Fibroblast of lung (primary cell): ENCODE results near the gene PLK1. TPM values are rescaled to one million over a fixed set of nuclear protein-coding genes. Genes with fewer than 3 reads are reported as not detected.
"Not testable (repeated sequence)": the region's sequence is repeated elsewhere in the genome, so short reads cannot be mapped to it uniquely, and the experiment has no call there.

Source experiments
- DNase-seq, 2 donors: peaks; one replicate each; pipeline versions ENCODE4 v3.0.0 to v3.0.0-alpha.2; 2010; ENCODE audit warnings: low read depth in 2 of 2
- H2AFZ ChIP-seq: 2 replicates; pipeline ENCODE4 v1.5.1; 2012; ENCODE audit warnings: low read length, control low read depth, inconsistent platforms
- H3K27ac ChIP-seq: 2 replicates; pipeline ENCODE4 v1.5.1; 2011; ENCODE audit warnings: low read length, control low read depth; ENCODE audit not compliant: insufficient read depth
- H3K27me3 ChIP-seq: 2 replicates; pipeline ENCODE4 v1.5.1; 2011; ENCODE audit warnings: mild to moderate bottlenecking, low read length; ENCODE audit not compliant: control insufficient read depth, insufficient read depth
- H3K36me3 ChIP-seq: 2 replicates; pipeline ENCODE4 v1.5.1; 2011; ENCODE audit warnings: low read length; ENCODE audit not compliant: control insufficient read depth, insufficient read depth
- H3K4me1 ChIP-seq: 2 replicates; pipeline ENCODE4 v1.5.1; 2011; ENCODE audit warnings: low read length; ENCODE audit not compliant: control insufficient read depth, insufficient read depth; ENCODE audit errors: extremely low read depth
- H3K4me2 ChIP-seq: 2 replicates; pipeline ENCODE4 v1.5.1; 2011; ENCODE audit warnings: low read length, control low read depth; ENCODE audit not compliant: insufficient read depth; ENCODE audit errors: extremely low read depth
- H3K4me3 ChIP-seq, 4 experiments: fragments of 200-600 bp in 1 of 4; sonication (generic) in 1 of 4; replicated peaks in 1 of 4; 2 replicates each; pipeline ENCODE4 v1.5.1; 2011 to 2016; ENCODE audit warnings: low read length in 4 of 4, low read depth in 3 of 4, mild to moderate bottlenecking in 3 of 4, control low read depth in 2 of 4, inconsistent platforms in 1 of 4, mixed read lengths in 1 of 4; ENCODE audit not compliant: insufficient read depth in 1 of 4; ENCODE audit errors: control extremely low read depth in 1 of 4
- H3K79me2 ChIP-seq: 2 replicates; pipeline ENCODE4 v1.5.1; 2012; ENCODE audit warnings: mild to moderate bottlenecking, low read length, inconsistent platforms; ENCODE audit not compliant: control insufficient read depth, insufficient read depth
- H3K9ac ChIP-seq: 2 replicates; pipeline ENCODE4 v1.5.1; 2011; ENCODE audit warnings: mild to moderate bottlenecking, low read length, control low read depth; ENCODE audit not compliant: insufficient read depth
- H3K9me3 ChIP-seq: 2 replicates; pipeline ENCODE4 v1.5.1; 2012; ENCODE audit warnings: low read depth, low read length; ENCODE audit not compliant: control insufficient read depth, insufficient read depth
- H4K20me1 ChIP-seq: 2 replicates; pipeline ENCODE4 v1.5.1; 2011; ENCODE audit warnings: low read length; ENCODE audit not compliant: control insufficient read depth, insufficient read depth; ENCODE audit errors: extremely low read depth
- CTCF ChIP-seq, 2 donors: IDR thresholded peaks in 1 of 2; conservative IDR thresholded peaks in 1 of 2; 1 replicate in 1 of 2; 2 replicates in 1 of 2; pipeline ENCODE4 v1.5.1; 2011 to 2012; ENCODE audit warnings: low read length in 2 of 2, control low read depth in 1 of 2, inconsistent platforms in 1 of 2, low read depth in 1 of 2, mild to moderate bottlenecking in 1 of 2
- EZH2 ChIP-seq: IDR thresholded peaks from 2 replicates; pipeline ENCODE4 v1.5.1; 2012; ENCODE audit warnings: low read length, control low read depth, mild to moderate bottlenecking; ENCODE audit errors: missing control alignments
- polyA plus RNA-seq, 2 donors: library from polyadenylated mRNA; depleted of rRNA in 1 of 2; stranded (reverse) in 1 of 2; unstranded in 1 of 2; fragments of >200 nt; gene quantifications; 2 replicates each; pipeline ENCODE4 v1.2.1, GENCODE V29; 2011 to 2012; ENCODE audit warnings: missing spikeins in 1 of 2
- total RNA-seq: library from RNA; depleted of rRNA; stranded (reverse); fragments of >200 nt; gene quantifications from 2 replicates; pipeline ENCODE4 v1.2.1, GENCODE V29; 2014

PLK1 gene
- total and polyA plus RNA-seq, 2 donors (not counting 1 experiment from before 2014, with no cell fraction given) = 6.3 to 16.2 TPM

- Histone ChIP-seq H3K9me3 (no peaks in the 10 kb centered on the region), H3K27ac (no peak overlapping the region), H2AFZ (no peak overlapping the region), H3K79me2 (no peaks in the 10 kb centered on the region), H3K36me3 (no peaks in the 10 kb centered on the region), H3K4me2 (no peak overlapping the region), H3K4me1 (no peaks in the 10 kb centered on the region), H4K20me1 (no peaks in the 10 kb centered on the region), H3K4me3 (no peak overlapping the region), H3K9ac (no peak overlapping the region), H3K27me3 (no peaks in the 10 kb centered on the region)
- no peak for TF ChIP-seq CTCF (conservative IDR thresholded peaks at IDR 0.05 in 1 of 2, IDR thresholded peaks at IDR 0.05 in 1 of 2; ENCODE audit: low read depth in 1 of 2, low read length in 2 of 2)
- TF ChIP-seq EZH2 = no peak
- DNase-seq = no peak
These were observed 49.4 kb downstream of the PLK1 start for GRCh38 chr16:23728112-23728477.

- Histone ChIP-seq H3K9me3 (no peaks in the 10 kb centered on the region), H3K4me2 (no peak overlapping the region), H3K9ac (no peak overlapping the region), H3K36me3 (no peaks in the 10 kb centered on the region), H3K4me3 (no peak overlapping the region), H2AFZ (peak overlapping the region; percentile 10), H3K79me2 (no peaks in the 10 kb centered on the region), H3K4me1 (no peaks in the 10 kb centered on the region), H3K27ac (no peak overlapping the region), H4K20me1 (no peaks in the 10 kb centered on the region), H3K27me3 (no peaks in the 10 kb centered on the region)
- DNase-seq = peak; percentile 17 to 90
- TF ChIP-seq EZH2 = no peak
These were observed 51.1 kb downstream of the PLK1 start for GRCh38 chr16:23729503-23730424.

GRCh38 chr16:23734176-23734893 lies 55.6 kb downstream of the PLK1 start:
- Histone ChIP-seq H2AFZ (peak overlapping the region; percentile 26), H3K36me3 (no peaks in the 10 kb centered on the region), H3K4me3 (no peak overlapping the region), H3K27me3 (no peaks in the 10 kb centered on the region), H3K27ac (no peak overlapping the region), H3K79me2 (no peaks in the 10 kb centered on the region), H3K9me3 (no peaks in the 10 kb centered on the region), H3K9ac (no peak overlapping the region), H3K4me2 (peak overlapping the region; percentile 71), H4K20me1 (no peaks in the 10 kb centered on the region), H3K4me1 (no peaks in the 10 kb centered on the region)
- DNase-seq = no peak
- TF ChIP-seq CTCF (conservative IDR thresholded peaks at IDR 0.05 in 1 of 2, IDR thresholded peaks at IDR 0.05 in 1 of 2; ENCODE audit: low read depth in 1 of 2, low read length in 2 of 2) (no peak), EZH2 (no peak)

GRCh38 chr16:23737423-23738028 lies 58.8 kb downstream of the PLK1 start:
- not testable (repeated sequence) for H3K9me3 ChIP-seq, H3K79me2 ChIP-seq, H3K9ac ChIP-seq, H3K4me1 ChIP-seq, H2AFZ ChIP-seq, H3K4me3 ChIP-seq, H3K27ac ChIP-seq, DNase-seq, H4K20me1 ChIP-seq, H3K36me3 ChIP-seq, H3K27me3 ChIP-seq, H3K4me2 ChIP-seq
